ENCODE data around the gene ENPEP.
"Not testable (repeated sequence)": the region's sequence is repeated elsewhere in the genome, so short reads cannot be mapped to it uniquely, and the experiment has no call there.

ENPEP gene, protein sequence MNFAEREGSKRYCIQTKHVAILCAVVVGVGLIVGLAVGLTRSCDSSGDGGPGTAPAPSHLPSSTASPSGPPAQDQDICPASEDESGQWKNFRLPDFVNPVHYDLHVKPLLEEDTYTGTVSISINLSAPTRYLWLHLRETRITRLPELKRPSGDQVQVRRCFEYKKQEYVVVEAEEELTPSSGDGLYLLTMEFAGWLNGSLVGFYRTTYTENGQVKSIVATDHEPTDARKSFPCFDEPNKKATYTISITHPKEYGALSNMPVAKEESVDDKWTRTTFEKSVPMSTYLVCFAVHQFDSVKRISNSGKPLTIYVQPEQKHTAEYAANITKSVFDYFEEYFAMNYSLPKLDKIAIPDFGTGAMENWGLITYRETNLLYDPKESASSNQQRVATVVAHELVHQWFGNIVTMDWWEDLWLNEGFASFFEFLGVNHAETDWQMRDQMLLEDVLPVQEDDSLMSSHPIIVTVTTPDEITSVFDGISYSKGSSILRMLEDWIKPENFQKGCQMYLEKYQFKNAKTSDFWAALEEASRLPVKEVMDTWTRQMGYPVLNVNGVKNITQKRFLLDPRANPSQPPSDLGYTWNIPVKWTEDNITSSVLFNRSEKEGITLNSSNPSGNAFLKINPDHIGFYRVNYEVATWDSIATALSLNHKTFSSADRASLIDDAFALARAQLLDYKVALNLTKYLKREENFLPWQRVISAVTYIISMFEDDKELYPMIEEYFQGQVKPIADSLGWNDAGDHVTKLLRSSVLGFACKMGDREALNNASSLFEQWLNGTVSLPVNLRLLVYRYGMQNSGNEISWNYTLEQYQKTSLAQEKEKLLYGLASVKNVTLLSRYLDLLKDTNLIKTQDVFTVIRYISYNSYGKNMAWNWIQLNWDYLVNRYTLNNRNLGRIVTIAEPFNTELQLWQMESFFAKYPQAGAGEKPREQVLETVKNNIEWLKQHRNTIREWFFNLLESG

DNA sequence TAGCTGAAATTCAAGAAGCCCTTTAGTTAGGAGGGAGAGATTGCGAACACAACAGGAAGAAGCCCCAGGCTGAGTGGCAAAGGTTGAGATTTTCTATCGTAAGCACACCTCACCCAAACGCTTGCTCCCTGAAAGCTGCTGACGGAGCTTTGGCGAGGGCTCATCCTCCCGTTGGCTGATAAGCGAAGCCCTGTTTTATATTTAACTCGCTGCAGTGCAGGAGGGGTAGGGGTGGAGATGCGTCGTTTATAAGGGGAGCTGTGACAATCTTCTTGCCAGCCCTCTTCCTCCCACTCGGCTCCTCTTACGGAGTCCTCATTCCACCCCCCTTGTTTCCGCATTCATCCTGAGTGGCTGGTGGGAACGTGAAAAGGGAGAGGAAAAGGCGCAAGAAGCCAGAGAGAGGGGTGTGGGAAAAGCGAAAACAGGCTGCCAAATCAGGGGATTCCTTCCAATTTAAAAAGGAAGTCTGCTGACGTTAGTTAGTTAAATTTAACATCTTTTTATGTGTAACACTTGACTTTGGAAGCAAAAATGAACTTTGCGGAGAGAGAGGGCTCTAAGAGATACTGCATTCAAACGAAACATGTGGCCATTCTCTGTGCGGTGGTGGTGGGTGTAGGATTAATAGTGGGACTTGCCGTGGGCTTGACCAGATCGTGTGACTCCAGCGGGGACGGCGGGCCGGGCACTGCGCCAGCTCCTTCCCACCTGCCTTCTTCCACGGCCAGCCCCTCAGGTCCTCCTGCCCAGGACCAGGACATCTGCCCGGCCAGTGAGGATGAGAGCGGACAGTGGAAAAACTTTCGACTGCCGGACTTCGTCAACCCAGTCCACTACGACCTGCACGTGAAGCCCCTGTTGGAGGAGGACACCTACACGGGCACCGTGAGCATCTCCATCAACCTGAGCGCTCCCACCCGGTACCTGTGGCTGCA is at the start of gene ENPEP:
ENPEP (plus strand) TSS at position 275 of the 938 bp plus-strand sequence; CDS start at position 535, 260 bp downstream.
- no peak for DNase-seq (ENCODE audit: low read depth)

GRCh38 chr4:110431805-110432204 is 44.1 kb upstream of the ENPEP start:
- not testable (repeated sequence) for DNase-seq (ENCODE audit: low read depth)

GRCh38 chr4:110437292-110437691 is 38.7 kb upstream of the ENPEP start:
- not testable (repeated sequence) for DNase-seq (ENCODE audit: low read depth)

GRCh38 chr4:110439209-110439608 is 36.7 kb upstream of the ENPEP start:
- DNase-seq (ENCODE audit: low read depth), result not testable (repeated sequence)

GRCh38 chr4:110442309-110442708 is 33.6 kb upstream of the ENPEP start:
- no peak for DNase-seq (ENCODE audit: low read depth)

- DNase-seq (ENCODE audit: low read depth), result no peak
Observed at GRCh38 chr4:110442788-110443187, 33.2 kb upstream of the ENPEP start.

DNA sequence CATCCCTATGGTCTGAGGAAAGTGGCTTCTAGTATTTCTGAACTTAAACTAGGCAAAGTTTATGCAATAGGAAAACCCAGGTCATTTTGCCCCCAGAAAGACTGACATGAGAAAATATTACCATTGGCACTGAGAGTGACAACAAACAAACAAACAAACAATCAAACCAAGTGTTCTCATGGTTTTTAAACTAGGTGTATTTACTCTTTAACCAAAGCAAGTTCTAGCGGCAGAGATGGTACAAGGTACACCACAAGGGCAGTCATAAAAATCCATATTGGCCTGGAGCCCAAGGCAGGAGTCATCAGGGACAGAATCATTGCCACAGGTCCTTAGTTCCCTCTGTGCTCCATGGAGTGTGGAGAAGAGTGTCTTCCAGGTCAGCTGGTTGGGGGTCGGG is 26.0 kb upstream of the ENPEP start:
- no peak for DNase-seq (ENCODE audit: low read depth)

- DNase-seq (ENCODE audit: low read depth), result no peak
Observed at GRCh38 chr4:110452546-110452945, 23.4 kb upstream of the ENPEP start.

DNA sequence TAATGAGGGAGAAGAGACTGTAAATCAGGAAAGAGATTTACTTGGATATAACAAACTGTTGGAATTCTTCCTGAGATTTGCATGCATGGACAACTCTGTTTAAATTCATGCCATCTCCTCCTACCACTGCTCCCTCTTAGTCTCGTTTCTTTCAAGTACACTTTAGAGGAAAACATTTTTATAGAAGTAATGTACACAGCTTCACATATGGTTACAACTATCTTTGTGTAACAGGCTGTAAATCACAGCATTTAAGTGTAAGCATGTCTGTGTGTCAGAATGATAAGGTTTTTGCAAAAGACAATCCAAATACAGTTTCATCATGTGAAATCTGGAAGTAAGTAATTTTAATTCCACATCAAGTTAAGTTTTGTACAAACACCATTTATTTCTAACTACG is 21.5 kb upstream of the ENPEP start:
- DNase-seq (ENCODE audit: low read depth), result no peak

DNA sequence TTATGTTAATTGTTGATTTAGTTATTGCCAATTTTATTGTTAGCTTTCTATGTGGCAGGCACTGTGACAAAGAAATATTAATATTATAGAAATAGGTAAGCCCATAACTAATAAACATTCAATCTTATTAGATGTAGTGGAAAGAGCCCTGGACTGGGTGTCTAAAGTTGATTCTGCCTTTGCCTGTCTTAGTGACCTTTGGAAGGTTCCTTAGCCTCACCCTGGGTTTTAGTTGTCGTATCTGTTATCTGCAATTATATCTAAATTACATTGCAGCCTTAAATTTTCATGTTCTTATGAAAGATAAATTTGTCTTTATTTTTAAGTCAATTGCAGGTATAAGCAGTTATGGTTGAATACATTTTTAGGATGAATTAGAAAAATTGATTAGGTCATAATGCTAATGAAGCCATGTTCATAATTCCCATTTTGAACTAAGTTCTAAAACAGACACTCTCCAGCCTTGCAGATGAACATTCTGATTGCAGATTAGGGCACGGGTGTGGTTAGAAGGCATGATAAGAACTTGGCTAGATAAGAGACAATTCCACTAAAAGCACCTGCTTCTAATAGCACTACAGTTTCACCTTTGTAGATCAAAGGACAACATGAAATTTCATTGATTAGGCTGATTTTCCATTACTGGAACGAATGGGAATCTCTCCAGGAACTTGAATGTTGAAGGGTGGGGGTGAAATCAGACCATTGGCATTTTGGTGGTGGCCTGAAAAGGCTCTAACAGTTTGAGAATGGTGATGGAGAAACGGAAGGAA is 17.3 kb upstream of the ENPEP start:
- DNase-seq (ENCODE audit: low read depth), result no peak

GRCh38 chr4:110460074-110460746 is 15.7 kb upstream of the ENPEP start:
- no peak for DNase-seq (ENCODE audit: low read depth)

- DNase-seq (ENCODE audit: low read depth), result no peak
Observed at GRCh38 chr4:110467400-110467799, 8.6 kb upstream of the ENPEP start.

GRCh38 chr4:110472583-110473329 is 3.2 kb upstream of the ENPEP start:
- no peak for DNase-seq (ENCODE audit: low read depth)

GRCh38 chr4:110474481-110474880 is 1.5 kb upstream of the ENPEP start:
- DNase-seq (ENCODE audit: low read depth), result no peak

DNA sequence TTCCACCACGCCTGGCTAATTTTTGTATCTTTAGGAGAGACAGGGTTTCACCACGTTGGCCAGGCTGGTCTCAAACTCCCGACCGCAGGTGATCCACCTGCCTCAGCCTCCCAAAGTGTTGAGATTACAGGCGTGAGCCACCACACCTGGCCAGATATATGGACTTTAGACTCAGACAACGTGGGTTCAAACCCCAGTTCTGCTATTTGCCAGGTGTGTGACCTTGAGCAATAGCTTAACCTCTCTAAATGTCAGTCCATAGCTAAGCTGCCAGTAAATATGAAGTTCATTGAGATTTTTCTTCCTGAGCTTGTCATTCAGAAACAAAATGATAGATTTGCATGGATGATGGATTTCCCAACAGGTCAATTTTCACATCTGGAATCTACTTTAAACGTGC is 875 bp upstream of the ENPEP start:
- DNase-seq (ENCODE audit: low read depth), result not testable (repeated sequence)

GRCh38 chr4:110477836-110478235 is 1.9 kb downstream of the ENPEP start:
- no peak for DNase-seq (ENCODE audit: low read depth)

DNA sequence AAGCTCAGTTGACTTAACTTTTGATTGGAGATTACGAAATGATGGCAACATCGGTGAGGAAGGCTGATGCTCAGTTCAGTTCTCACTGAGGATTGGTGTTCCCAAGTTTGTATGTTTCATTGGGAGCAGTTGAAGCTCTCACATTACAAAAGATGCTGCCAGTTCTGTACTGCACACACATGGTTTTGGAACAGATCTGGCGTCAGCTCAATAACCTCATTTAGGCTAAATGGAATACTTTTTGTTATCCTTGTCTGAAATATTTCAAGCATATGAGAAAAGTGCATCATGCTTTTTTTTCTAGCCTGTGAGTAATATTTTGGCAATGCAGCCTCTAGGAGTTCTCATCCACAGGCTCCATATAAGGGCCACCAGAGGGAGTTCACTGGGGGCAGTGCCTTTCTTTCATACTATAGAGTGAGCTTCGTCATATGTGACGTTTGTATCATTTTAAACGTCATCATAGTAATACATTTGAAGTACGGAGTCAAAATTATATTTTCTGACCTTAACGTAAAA is 4.1 kb downstream of the ENPEP start:
- DNase-seq (ENCODE audit: low read depth), result no peak

DNA sequence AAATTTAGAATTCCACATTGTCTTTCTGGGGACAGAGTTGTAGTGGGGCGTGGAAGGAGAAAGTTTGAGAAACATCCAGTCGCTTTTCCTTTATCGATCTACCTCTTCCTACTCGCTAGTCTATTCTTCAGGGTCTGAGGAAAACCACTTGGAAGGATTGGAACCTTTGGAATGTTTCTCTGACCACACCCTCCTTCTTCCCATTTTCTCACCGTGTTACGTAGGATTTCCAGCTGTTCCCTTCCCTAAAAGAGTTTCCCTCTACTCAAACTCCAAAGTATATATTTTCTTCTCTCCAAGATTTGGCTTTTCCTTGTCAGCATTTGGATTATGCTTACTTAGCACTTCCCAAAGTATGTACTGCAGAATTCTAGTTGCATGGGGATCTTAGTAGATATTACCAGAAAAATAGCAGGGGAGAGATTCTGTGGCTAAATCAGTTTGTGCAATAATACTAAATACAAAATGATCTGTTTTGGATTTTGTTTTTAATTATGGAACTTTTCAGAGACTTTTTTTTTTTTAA is 4.9 kb downstream of the ENPEP start:
- DNase-seq (ENCODE audit: low read depth), result no peak

DNA sequence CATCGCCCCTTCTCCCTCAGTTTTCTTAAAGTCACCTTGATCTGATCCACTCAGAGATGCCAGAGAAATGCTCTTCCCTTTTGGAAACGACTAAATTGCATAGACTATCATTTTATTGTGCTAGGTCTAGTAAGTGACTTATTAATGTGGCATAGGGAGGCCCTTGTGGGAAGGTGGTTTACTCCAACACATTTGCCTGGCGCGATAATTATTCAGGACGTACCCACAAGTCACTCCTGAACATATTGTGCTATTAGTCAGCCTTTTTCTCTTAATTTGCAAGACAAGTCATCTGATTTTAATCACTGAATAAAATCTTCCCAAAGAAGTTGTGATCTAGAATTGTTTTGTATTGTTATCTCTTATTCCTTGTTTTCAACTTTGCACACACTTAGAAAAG is 7.6 kb downstream of the ENPEP start:
- DNase-seq (ENCODE audit: low read depth), result no peak
